ENCODE results near the gene ADAMTS9.

GRCh38 chr3:64625381-64625780 is 62.4 kb downstream of the ADAMTS9 start:
- TF ChIP-seq POLR2A (IDR thresholded peaks at IDR 0.05), result no peak
- no peak for TF ChIP-seq CTCF (IDR thresholded peaks at IDR 0.05)
